IPS-18a (cell line): ENCODE data around the gene KHDC1.
"Not testable (repeated sequence)": the region's sequence is repeated elsewhere in the genome, so short reads cannot be mapped to it uniquely, and the experiment has no call there.

ENCODE experiments used
- H3K27ac ChIP-seq: one replicate; pipeline ENCODE4 v1.5.1; 2013; ENCODE audit warnings: low read length
- H3K27me3 ChIP-seq: one replicate; pipeline ENCODE4 v1.6.1; 2013; ENCODE audit warnings: mild to moderate bottlenecking, low read length; ENCODE audit not compliant: control insufficient read depth, insufficient read depth
- H3K36me3 ChIP-seq: one replicate; pipeline ENCODE4 v1.6.1; 2013; ENCODE audit warnings: low read depth, low read length; ENCODE audit not compliant: control insufficient read depth
- H3K4me1 ChIP-seq: one replicate; pipeline ENCODE4 v1.6.1; 2013; ENCODE audit warnings: low read depth, low read length; ENCODE audit not compliant: control insufficient read depth
- H3K4me3 ChIP-seq: one replicate; pipeline ENCODE4 v1.5.1; 2013; ENCODE audit warnings: low read length
- H3K9ac ChIP-seq: one replicate; pipeline ENCODE4 v1.6.1; 2013; ENCODE audit warnings: mild to moderate bottlenecking, low read length, moderate library complexity
- H3K9me3 ChIP-seq: one replicate; pipeline ENCODE4 v1.6.1; 2013; ENCODE audit warnings: low read depth, low read length; ENCODE audit not compliant: control insufficient read depth

KHDC1 gene

GRCh38 chr6:73242001-73242400 lies 21.0 kb downstream of the KHDC1 start:
- H3K36me3 ChIP-seq, result no peaks in the 10 kb centered on the region

GRCh38 chr6:73240730-73241129 lies 22.3 kb downstream of the KHDC1 start:
- H3K4me3 ChIP-seq, result no peak overlapping the region
- H3K27ac ChIP-seq, result no peak overlapping the region
- no peaks in the 10 kb centered on the region for H3K9me3 ChIP-seq
- no peak overlapping the region for H3K9ac ChIP-seq
- no peaks in the 10 kb centered on the region for H3K27me3 ChIP-seq
- H3K4me1 ChIP-seq, result no peaks in the 10 kb centered on the region
- H3K36me3 ChIP-seq, result no peaks in the 10 kb centered on the region

More at GRCh38 chr6:73242001-73242400, 21.0 kb downstream of the KHDC1 start:
- Histone ChIP-seq H3K27me3 (no peaks in the 10 kb centered on the region), H3K4me1 (no peaks in the 10 kb centered on the region), H3K9ac (no peak overlapping the region), H3K27ac (no peak overlapping the region), H3K4me3 (no peak overlapping the region), H3K9me3 (no peaks in the 10 kb centered on the region)

DNA sequence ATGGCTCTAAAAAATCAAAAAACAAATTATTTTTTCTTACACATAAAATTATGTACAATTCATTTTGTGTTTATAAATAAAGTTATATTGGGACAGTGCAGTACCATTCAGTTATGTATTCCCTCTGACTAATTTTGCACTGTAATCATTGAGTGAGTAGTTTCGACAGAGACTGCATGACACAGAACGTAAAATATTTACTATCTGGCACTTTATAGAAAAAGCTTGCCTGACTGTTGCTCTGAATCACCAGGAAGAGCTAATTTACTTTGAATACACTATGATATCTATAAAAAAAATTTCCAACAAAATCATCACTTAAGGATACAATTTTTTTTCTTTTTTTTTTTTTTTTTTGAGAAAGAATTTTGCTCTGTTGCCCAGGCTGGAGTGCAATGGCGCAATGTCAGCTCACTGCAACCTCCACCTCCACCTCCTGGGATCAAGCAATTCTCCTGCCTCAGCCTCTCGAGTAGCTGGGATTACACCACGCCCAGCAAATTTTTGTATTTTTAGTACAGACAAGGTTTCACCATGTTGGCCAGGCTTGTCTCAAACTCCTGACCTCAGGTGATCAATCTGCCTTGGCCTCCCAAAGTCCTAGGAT lies 26.7 kb downstream of the KHDC1 start:
- no peaks in the 10 kb centered on the region for H3K36me3 ChIP-seq
- no peak overlapping the region for H3K4me3 ChIP-seq
- no peaks in the 10 kb centered on the region for H3K4me1 ChIP-seq
- no peaks in the 10 kb centered on the region for H3K9me3 ChIP-seq
- no peak overlapping the region for H3K9ac ChIP-seq
- H3K27me3 ChIP-seq, result no peaks in the 10 kb centered on the region
- H3K27ac ChIP-seq, result no peak overlapping the region

GRCh38 chr6:73234733-73235132 lies 28.3 kb downstream of the KHDC1 start:
- Histone ChIP-seq H3K9ac (no peak overlapping the region), H3K27me3 (no peaks in the 10 kb centered on the region), H3K27ac (no peak overlapping the region), H3K9me3 (no peaks in the 10 kb centered on the region), H3K4me1 (no peaks in the 10 kb centered on the region), H3K36me3 (no peaks in the 10 kb centered on the region), H3K4me3 (no peak overlapping the region)

DNA sequence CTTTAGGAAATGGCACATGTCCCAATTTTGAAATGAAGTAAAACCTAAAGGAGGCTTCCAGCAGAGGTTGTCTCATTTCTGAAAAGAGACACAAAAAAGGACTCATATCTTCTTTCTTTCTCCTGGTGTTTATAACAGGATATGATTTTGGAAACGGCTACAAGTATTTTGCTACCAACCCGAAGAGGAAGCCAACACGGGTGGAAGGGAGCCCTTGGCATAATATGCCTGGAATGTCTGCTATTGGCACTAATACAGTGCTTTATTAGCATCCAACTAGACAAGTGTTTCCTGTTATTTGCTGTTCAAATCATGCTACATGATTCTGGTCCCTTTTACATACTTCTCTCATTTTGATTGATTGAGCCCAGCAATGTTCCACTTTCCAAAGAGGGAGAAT lies 29.0 kb downstream of the KHDC1 start:
- not testable (repeated sequence) for H3K9me3 ChIP-seq, H3K27me3 ChIP-seq, H3K27ac ChIP-seq, H3K4me3 ChIP-seq, H3K9ac ChIP-seq, H3K4me1 ChIP-seq, H3K36me3 ChIP-seq

DNA sequence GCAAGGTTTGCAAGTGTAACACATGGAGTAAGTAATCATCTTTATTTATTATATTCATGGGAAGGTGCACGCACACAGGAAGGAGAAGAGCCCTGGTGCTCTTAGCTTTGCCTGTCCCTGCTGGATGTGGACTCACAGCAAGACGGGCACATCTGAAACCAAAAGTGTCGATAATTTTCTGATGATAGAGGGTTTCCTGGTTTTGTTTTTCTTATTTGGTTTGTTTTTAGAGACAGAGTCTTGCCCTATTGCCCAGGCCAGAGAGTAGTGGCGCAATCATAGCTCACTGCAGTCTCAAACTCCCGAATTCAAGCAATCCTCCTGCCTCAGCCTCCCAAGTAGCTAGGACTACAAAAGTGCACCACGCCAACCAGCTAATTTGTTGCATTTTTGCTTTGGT lies 29.9 kb downstream of the KHDC1 start:
- no peak overlapping the region for H3K27ac ChIP-seq
- H3K27me3 ChIP-seq, result no peaks in the 10 kb centered on the region
- H3K9me3 ChIP-seq, result no peaks in the 10 kb centered on the region
- no peaks in the 10 kb centered on the region for H3K36me3 ChIP-seq
- no peak overlapping the region for H3K4me3 ChIP-seq
- no peaks in the 10 kb centered on the region for H3K4me1 ChIP-seq
- no peak overlapping the region for H3K9ac ChIP-seq

GRCh38 chr6:73231986-73232391 lies 31.0 kb downstream of the KHDC1 start:
- Histone ChIP-seq H3K27me3 (no peaks in the 10 kb centered on the region), H3K9ac (no peak overlapping the region), H3K27ac (no peak overlapping the region), H3K9me3 (no peaks in the 10 kb centered on the region), H3K36me3 (no peaks in the 10 kb centered on the region), H3K4me1 (no peaks in the 10 kb centered on the region), H3K4me3 (no peak overlapping the region)

GRCh38 chr6:73227606-73228255 lies 35.3 kb downstream of the KHDC1 start:
- H3K27ac ChIP-seq, result no peak overlapping the region
- no peaks in the 10 kb centered on the region for H3K9me3 ChIP-seq
- no peaks in the 10 kb centered on the region for H3K4me1 ChIP-seq
- no peaks in the 10 kb centered on the region for H3K36me3 ChIP-seq
- no peaks in the 10 kb centered on the region for H3K27me3 ChIP-seq
- no peak overlapping the region for H3K9ac ChIP-seq
- no peak overlapping the region for H3K4me3 ChIP-seq

DNA sequence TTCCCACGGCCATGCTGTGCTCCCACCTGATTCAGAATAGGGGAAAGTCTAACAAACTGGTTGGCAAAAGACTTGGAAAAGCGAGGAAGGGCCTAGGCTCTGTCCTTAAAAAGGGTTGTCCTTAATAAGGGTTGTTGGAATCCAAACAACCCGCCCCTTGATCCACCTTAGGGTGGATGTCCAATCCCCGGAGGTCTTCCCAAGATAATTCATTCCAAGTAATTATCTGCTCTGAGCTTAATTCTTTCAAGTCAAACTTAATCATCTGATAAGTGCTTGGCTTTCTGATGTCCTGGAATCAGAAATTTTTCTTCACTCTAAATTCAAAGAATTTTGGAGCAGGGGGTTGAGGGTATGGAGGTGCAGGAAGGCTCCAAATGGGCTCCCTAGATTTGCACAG lies 37.6 kb downstream of the KHDC1 start, which contains the start of gene KHDC1L:
Gene KHDC1L, minus strand, starts transcription at position 101 of the 400 bp plus-strand sequence. Its CDS starts 88 bp downstream, at position 13.
- Histone ChIP-seq H3K9ac (no peak within 1 kb of the TSS), H3K4me1 (no peaks in the 10 kb centered on the region), H3K36me3 (no peaks in the 10 kb centered on the region), H3K4me3 (no peak within 1 kb of the TSS), H3K27ac (no peak within 1 kb of the TSS), H3K9me3 (no peaks in the 10 kb centered on the region), H3K27me3 (no peaks in the 10 kb centered on the region)

DNA sequence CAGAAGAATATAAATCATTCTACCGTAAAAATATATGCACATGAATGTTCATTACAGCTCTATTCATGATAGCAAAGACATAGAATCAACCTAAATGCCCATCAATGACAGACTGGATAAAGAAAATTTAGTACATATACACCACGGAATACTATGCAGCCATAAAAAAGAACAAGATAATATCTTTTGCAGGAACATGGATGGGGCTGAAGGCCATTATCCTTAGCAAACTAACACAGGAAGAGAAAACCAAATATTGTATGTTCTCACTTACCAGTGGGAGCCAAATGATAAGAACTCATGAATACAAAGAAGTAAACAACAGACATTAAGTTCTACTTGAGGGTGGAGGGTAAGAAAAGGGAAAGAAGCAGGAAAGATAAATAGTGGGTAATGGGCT lies 46.1 kb downstream of the KHDC1 start:
- Histone ChIP-seq H3K27me3 (no peaks in the 10 kb centered on the region), H3K27ac (no peak overlapping the region), H3K4me3 (no peak overlapping the region), H3K9ac (no peak overlapping the region), H3K36me3 (no peaks in the 10 kb centered on the region), H3K9me3 (no peaks in the 10 kb centered on the region), H3K4me1 (no peaks in the 10 kb centered on the region)

DNA sequence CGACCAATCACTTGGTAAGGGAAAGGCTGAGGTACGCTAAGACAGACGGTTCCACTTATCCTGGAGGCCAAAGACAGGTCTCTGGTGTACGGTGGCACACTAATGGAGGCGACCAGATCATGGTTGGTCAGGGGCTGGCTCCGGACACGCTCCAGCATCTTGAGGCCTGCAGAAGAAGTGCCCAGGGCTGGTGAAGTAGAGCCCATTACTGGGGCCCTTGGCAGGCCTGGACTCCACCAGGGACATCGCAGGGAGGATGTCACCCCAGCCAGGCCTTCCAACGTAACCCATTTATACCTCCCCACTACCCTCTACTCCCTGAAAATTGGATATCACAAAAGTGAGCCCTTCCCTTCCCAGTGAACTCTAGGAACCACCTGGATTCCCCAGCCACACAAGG lies 53.9 kb downstream of the KHDC1 start:
- Histone ChIP-seq H3K36me3 (no peaks in the 10 kb centered on the region), H3K4me1 (peaks cover 1% of the 10 kb centered on the region), H3K4me3 (no peak overlapping the region)

GRCh38 chr6:73207221-73207837 lies 55.7 kb downstream of the KHDC1 start:
- Histone ChIP-seq H3K9ac (no peak overlapping the region), H3K27ac (no peak overlapping the region), H3K4me1 (peaks cover 3% of the 10 kb centered on the region), H3K9me3 (no peaks in the 10 kb centered on the region), H3K27me3 (no peaks in the 10 kb centered on the region), H3K36me3 (no peaks in the 10 kb centered on the region), H3K4me3 (no peak overlapping the region)

More for the DNA sequence above, 53.9 kb downstream of the KHDC1 start:
- H3K9ac ChIP-seq, result no peak overlapping the region
- H3K9me3 ChIP-seq, result no peaks in the 10 kb centered on the region
- H3K27me3 ChIP-seq, result no peaks in the 10 kb centered on the region
- no peak overlapping the region for H3K27ac ChIP-seq
